Parathyroid adenoma (tissue), 2 donors: ENCODE measurements around the gene AFDN.
"Not testable (repeated sequence)": the region's sequence is repeated elsewhere in the genome, so short reads cannot be mapped to it uniquely, and the experiment has no call there.

Source experiments
- H2AFZ ChIP-seq: fragments of 300-600 bp; sonication (generic); one replicate; pipeline ENCODE4 v1.7.0; 2017; ENCODE audit warnings: antibody characterized with exemption, mild to moderate bottlenecking
- H3K27ac ChIP-seq: fragments of 300-600 bp; sonication (generic); one replicate; pipeline ENCODE4 v1.7.0; 2017
- H3K27me3 ChIP-seq: fragments of 300-600 bp; sonication (generic); one replicate; pipeline ENCODE4 v1.7.0; 2017; ENCODE audit warnings: low read length; ENCODE audit not compliant: control insufficient read depth, insufficient read depth
- H3K36me3 ChIP-seq: fragments of 300-600 bp; sonication (generic); one replicate; pipeline ENCODE4 v1.7.0; 2017; ENCODE audit warnings: low read length; ENCODE audit not compliant: control insufficient read depth, insufficient read depth
- H3K4me1 ChIP-seq: fragments of 300-600 bp; sonication (generic); one replicate; pipeline ENCODE4 v1.7.0; 2017; ENCODE audit warnings: control low read depth
- H3K4me2 ChIP-seq: fragments of 300-600 bp; sonication (generic); one replicate; pipeline ENCODE4 v1.7.0; 2017; ENCODE audit warnings: low read length
- H3K4me3 ChIP-seq: fragments of 300-600 bp; sonication (generic); one replicate; pipeline ENCODE4 v1.7.0; 2017; ENCODE audit warnings: low read depth, low read length
- H3K79me2 ChIP-seq: fragments of 300-600 bp; sonication (generic); one replicate; pipeline ENCODE4 v1.7.0; 2017; ENCODE audit warnings: control low read depth
- H3K9ac ChIP-seq: fragments of 300-600 bp; sonication (generic); one replicate; pipeline ENCODE4 v1.7.0; 2017; ENCODE audit warnings: mild to moderate bottlenecking
- H3K9me3 ChIP-seq: fragments of 300-600 bp; sonication (generic); one replicate; pipeline ENCODE4 v1.7.0; 2017; ENCODE audit warnings: low read length; ENCODE audit not compliant: control insufficient read depth
- CTCF ChIP-seq: fragments of 300-600 bp; sonication (generic); IDR thresholded peaks from one replicate; pipeline ENCODE4 v1.7.0; 2017; ENCODE audit warnings: antibody characterized with exemption, mild to moderate bottlenecking
- donor health status: primary hyperparathyroidism.

AFDN gene

DNA sequence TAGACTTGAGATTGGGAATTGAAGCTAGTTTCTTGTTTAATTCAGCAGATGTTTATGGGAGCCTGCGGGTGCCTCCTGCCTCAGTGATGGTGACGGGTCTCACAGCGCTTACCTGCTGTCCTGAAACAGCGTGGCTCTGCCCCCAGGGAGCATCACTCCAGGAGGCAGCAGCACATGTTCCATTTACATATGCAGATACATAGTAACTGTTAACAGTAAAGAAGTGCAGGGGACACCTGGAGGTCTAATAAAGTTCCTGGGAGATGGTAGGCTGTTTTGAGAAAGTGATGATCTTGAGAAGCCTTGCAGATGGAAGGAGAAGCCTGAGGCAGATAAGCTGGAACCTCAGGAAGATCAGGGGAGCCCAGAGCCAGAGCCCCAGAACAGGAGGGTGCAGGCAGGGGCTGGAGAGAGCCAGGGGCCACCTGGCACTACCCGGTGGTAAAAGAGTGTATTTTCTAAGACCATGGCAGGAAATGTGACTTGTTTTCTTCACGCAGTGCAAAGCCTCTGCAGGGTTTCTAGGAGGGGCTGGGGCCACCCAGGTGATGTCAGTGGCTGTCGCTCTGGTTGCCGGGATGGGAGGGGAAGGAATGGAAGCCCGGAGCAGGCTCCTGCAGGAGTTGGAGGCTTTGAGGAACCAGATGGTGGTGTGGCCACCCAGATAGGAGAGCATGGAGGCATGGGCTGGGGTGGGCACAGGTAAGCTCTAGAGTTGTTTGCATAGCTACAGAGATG lies 146.6 kb downstream of the AFDN start:
- no peak overlapping the region for H3K27ac ChIP-seq

DNA sequence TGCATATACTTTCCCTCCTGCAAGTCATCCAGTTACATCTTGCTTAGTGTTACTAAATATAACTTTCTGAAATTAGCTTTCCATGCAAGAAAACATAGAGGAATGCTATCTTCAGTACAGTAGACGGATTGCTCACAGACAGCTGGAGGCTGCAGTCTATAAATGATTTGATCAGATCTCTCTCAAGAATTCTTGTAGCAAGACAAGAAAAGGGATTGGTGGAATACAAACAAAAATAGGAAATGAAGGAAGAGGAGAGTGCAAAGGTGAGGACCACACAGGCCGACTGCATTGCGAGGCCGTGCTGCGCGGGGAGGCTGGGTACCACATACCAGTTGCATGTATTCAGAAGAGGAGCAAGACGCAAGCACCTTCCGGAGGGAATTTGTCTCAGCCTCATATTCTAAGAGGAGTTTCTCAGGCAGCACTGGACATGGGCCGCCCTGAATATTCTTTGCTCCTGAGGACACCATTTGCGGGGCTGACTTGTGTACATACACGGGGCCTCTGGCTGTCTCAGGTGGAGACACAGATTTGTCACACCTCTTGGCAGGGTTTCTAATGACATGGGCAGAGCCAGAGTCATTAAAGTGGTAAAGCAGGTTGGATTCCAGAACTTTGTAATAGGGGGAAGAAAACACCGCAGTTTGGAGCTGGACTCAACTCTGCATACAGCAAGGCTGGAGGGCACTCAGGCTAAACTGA lies 148.1 kb downstream of the AFDN start:
- Histone ChIP-seq H3K79me2 (no peaks in the 10 kb centered on the region), H2AFZ (no peak overlapping the region), H3K4me1 (no peaks in the 10 kb centered on the region), H3K9me3 (no peaks in the 10 kb centered on the region), H3K9ac (no peak overlapping the region), H3K27ac (no peak overlapping the region), H3K4me3 (no peak overlapping the region), H3K36me3 (peaks cover 3% of the 10 kb centered on the region), H3K27me3 (no peaks in the 10 kb centered on the region), H3K4me2 (no peak overlapping the region)
- no peak for TF ChIP-seq CTCF

More for the DNA sequence above, 146.6 kb downstream of the AFDN start:
- H3K9me3 ChIP-seq: no peaks in the 10 kb centered on the region
- peaks cover 3% of the 10 kb centered on the region for H3K36me3 ChIP-seq
- H3K4me2 ChIP-seq: no peak overlapping the region
- H3K4me3 ChIP-seq: no peak overlapping the region
- H2AFZ ChIP-seq: no peak overlapping the region
- no peak for TF ChIP-seq CTCF
- no peaks in the 10 kb centered on the region for H3K4me1 ChIP-seq
- H3K79me2 ChIP-seq: no peaks in the 10 kb centered on the region
- H3K9ac ChIP-seq: no peak overlapping the region
- H3K27me3 ChIP-seq: no peaks in the 10 kb centered on the region

DNA sequence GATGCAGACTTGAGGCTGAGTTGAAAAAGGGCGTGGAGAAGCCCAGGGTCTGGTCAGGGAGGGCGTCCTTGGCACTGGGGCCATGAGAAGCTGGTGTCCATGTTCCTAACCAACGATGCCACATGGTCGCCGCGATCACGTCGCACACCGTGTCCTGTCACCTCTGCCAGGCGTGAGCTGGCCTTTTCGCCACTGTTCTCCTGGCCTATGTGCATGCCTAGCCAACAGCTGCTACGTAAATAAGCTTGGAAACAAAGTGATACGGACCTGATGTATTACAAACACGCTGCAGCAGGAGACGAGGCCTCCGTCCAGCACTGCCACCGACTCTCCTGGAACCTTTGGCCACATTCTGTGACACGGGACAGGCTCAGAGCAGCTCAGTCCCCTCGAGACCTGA lies 148.7 kb downstream of the AFDN start:
- Histone ChIP-seq H3K36me3 (peaks cover 3% of the 10 kb centered on the region), H3K9me3 (no peaks in the 10 kb centered on the region), H3K27ac (no peak overlapping the region), H3K4me3 (no peak overlapping the region), H2AFZ (no peak overlapping the region), H3K9ac (no peak overlapping the region), H3K27me3 (no peaks in the 10 kb centered on the region), H3K4me2 (no peak overlapping the region), H3K4me1 (no peaks in the 10 kb centered on the region), H3K79me2 (no peaks in the 10 kb centered on the region)
- TF ChIP-seq CTCF: no peak

GRCh38 chr6:167976116-167976657 lies 149.5 kb downstream of the AFDN start:
- H2AFZ ChIP-seq, H3K36me3 ChIP-seq, H3K9me3 ChIP-seq, H3K27ac ChIP-seq, H3K4me3 ChIP-seq, H3K4me2 ChIP-seq, H3K27me3 ChIP-seq, H3K4me1 ChIP-seq, H3K79me2 ChIP-seq, H3K9ac ChIP-seq: not testable (repeated sequence)

DNA sequence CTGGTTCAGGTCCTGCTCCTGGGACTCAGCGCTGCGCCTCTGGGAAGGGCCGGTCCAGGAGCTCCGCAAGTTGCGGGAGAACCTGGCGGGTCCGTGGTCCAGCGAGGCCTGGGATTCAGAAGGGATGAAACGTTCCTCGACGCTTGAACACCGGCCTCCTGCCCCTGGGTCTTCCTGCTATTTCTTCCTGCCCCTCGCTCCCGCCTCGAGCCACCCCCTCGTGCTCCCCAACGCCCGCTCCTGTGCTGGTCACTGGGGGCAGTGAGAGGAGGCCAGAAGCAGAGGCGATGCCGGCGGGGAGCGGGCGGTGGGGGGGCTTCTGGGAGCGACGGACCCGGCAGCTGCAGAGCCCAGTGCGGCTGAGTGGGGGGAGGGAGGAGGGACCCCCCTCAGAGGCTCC lies 150.0 kb downstream of the AFDN start:
- H3K4me3 ChIP-seq: no peak overlapping the region
- TF ChIP-seq CTCF: no peak
- no peaks in the 10 kb centered on the region for H3K9me3 ChIP-seq
- H3K4me2 ChIP-seq: no peak overlapping the region
- H3K27ac ChIP-seq: no peak overlapping the region
- H3K9ac ChIP-seq: no peak overlapping the region
- peaks cover under 1% of the 10 kb centered on the region for H3K36me3 ChIP-seq
- H2AFZ ChIP-seq: no peak overlapping the region
- H3K79me2 ChIP-seq: no peaks in the 10 kb centered on the region
- H3K27me3 ChIP-seq: no peaks in the 10 kb centered on the region
- H3K4me1 ChIP-seq: no peaks in the 10 kb centered on the region
